ENCODE data around the gene ARHGEF25. TPM values are rescaled to one million over a fixed set of nuclear protein-coding genes. Genes with fewer than 3 reads are reported as not detected.

The ARHGEF25 gene
- total RNA-seq, 6 experiments from 2014 or later, result 0.92 to 2.0 (median 1.3) TPM

GRCh38 chr12:57576613-57577160 is 34.5 kb upstream of the ARHGEF25 start:
- no peak overlapping the region for H3K27ac ChIP-seq
- H3K27me3 ChIP-seq, result no peaks in the 10 kb centered on the region
- DNase-seq (no peak), ATAC-seq (no peak)
- intact Hi-C loops (cut with DNase I), result no loop called here
- H3K4me1 ChIP-seq, result no peaks in the 10 kb centered on the region
- H3K36me3 ChIP-seq, result no peaks in the 10 kb centered on the region
- 69% methylated on average over 9 of the region's 9 CpGs for WGBS (ENCODE audit: insufficient coverage, low coverage, low lambda C conversion rate, missing lambda C conversion rate)
- H3K4me3 ChIP-seq, result no peak overlapping the region
- no peaks in the 10 kb centered on the region for H3K9me3 ChIP-seq
- TF ChIP-seq POLR2A (IDR thresholded peaks at IDR 0.05), result no peak
- TF ChIP-seq CTCF (IDR thresholded peaks at IDR 0.05), result no peak

GRCh38 chr12:57577981-57578758 is 33.1 kb upstream of the ARHGEF25 start:
- DNase-seq (no peak), ATAC-seq (no peak)
- no peak overlapping the region for H3K27ac ChIP-seq
- intact Hi-C loops (cut with DNase I), result no loop called here
- TF ChIP-seq POLR2A (IDR thresholded peaks at IDR 0.05), result no peak
- TF ChIP-seq CTCF (IDR thresholded peaks at IDR 0.05), result no peak
- peaks cover 0 to 2% (median 0%) of the 10 kb centered on the region in 4 donors for H3K4me1 ChIP-seq
- H3K9me3 ChIP-seq, result no peaks in the 10 kb centered on the region
- no peaks in the 10 kb centered on the region for H3K36me3 ChIP-seq
- H3K4me3 ChIP-seq, result no peak overlapping the region
- no peaks in the 10 kb centered on the region for H3K27me3 ChIP-seq
- WGBS (ENCODE audit: insufficient coverage, low coverage, low lambda C conversion rate, missing lambda C conversion rate), result 66% methylated on average over 12 of the region's 12 CpGs

GRCh38 chr12:57579011-57579410 is 32.2 kb upstream of the ARHGEF25 start:
- H3K4me3 ChIP-seq, result no peak overlapping the region
- no peaks in the 10 kb centered on the region for H3K36me3 ChIP-seq
- intact Hi-C loops (cut with DNase I), result no loop called here
- no peak overlapping the region for H3K27ac ChIP-seq
- TF ChIP-seq POLR2A (IDR thresholded peaks at IDR 0.05) (no peak), CTCF (IDR thresholded peaks at IDR 0.05) (no peak)
- WGBS (ENCODE audit: insufficient coverage, low coverage, low lambda C conversion rate, missing lambda C conversion rate), result 89% methylated on average over 2 of the region's 2 CpGs
- peaks cover 0 to 3% (median 0%) of the 10 kb centered on the region in 4 donors for H3K4me1 ChIP-seq
- ATAC-seq (no peak), DNase-seq (no peak)
- H3K9me3 ChIP-seq, result no peaks in the 10 kb centered on the region
- no peaks in the 10 kb centered on the region for H3K27me3 ChIP-seq

GRCh38 chr12:57579677-57580465 is 31.4 kb upstream of the ARHGEF25 start:
- DNase-seq (no peak), ATAC-seq (peak in 1 of 4 donors; percentile 69)
- 74% methylated on average over 6 of the region's 8 CpGs for WGBS (ENCODE audit: insufficient coverage, low coverage, low lambda C conversion rate, missing lambda C conversion rate)
- Histone ChIP-seq H3K27me3 (no peaks in the 10 kb centered on the region), H3K27ac (no peak overlapping the region), H3K36me3 (no peaks in the 10 kb centered on the region), H3K4me1 (peaks cover 0 to 3% (median 0%) of the 10 kb centered on the region in 4 donors), H3K9me3 (no peaks in the 10 kb centered on the region), H3K4me3 (no peak overlapping the region)
- intact Hi-C loops (cut with DNase I), result loop anchor here (5.0 kb wide), 1 partner anchor 42 kb away; no protein-coding TSS in a partner anchor
- TF ChIP-seq POLR2A (IDR thresholded peaks at IDR 0.05), result no peak
